Thoracic aorta (tissue), 2 donors: Measurements from ENCODE around the gene ZPBP2. TPM values are rescaled to one million over a fixed set of nuclear protein-coding genes. Genes with fewer than 3 reads are reported as not detected.

Experiments used
- ATAC-seq: fragments of 150-250 bp; one replicate; pipeline ENCODE4 v1.8.0; 2017; ENCODE audit warnings: low read depth; ENCODE audit not compliant: insufficient number of reproducible peaks, low FRiP score
- DNase-seq: peaks from one replicate; pipeline ENCODE4 v3.0.0-alpha.2; 2020; ENCODE audit warnings: low spot score
- H3K27ac ChIP-seq, 2 donors: fragments of 200-600 bp; sonication (generic); 1 replicate in 1 of 2; 2 replicates in 1 of 2; pipeline ENCODE4 v1.5.1; 2016; ENCODE audit warnings: mild to moderate bottlenecking in 2 of 2, moderate library complexity in 2 of 2
- H3K27me3 ChIP-seq: fragments of 200-600 bp; sonication (generic); replicated peaks from 2 replicates; pipeline ENCODE4 v1.6.0; 2016; ENCODE audit warnings: mild to moderate bottlenecking; ENCODE audit not compliant: insufficient read depth
- H3K36me3 ChIP-seq: fragments of 200-600 bp; sonication (generic); one replicate; pipeline ENCODE4 v1.5.1; 2016
- H3K4me1 ChIP-seq, 2 donors: fragments of 200-600 bp; sonication (generic); 1 replicate in 1 of 2; 2 replicates in 1 of 2; pipeline versions ENCODE4 v1.5.1 to v1.6.0; 2016; ENCODE audit warnings: low read depth in 2 of 2, mild to moderate bottlenecking in 1 of 2; ENCODE audit not compliant: control insufficient read depth in 1 of 2
- H3K4me3 ChIP-seq: fragments of 200-600 bp; sonication (generic); 2 replicates; pipeline ENCODE4 v1.5.1; 2016; ENCODE audit warnings: mild to moderate bottlenecking
- H3K9me3 ChIP-seq: fragments of 200-600 bp; sonication (generic); 2 replicates; pipeline ENCODE4 v1.5.1; 2016
- CTCF ChIP-seq: fragments of 200-600 bp; sonication (generic); IDR thresholded peaks from one replicate; pipeline ENCODE4 v1.5.1; 2019; ENCODE audit warnings: antibody characterized with exemption
- total RNA-seq, 2 donors: library from RNA; depleted of rRNA; stranded (reverse); fragments of >200 nt; gene quantifications; one replicate each; pipeline versions ENCODE4 v1.1.0 to v1.2.3, GENCODE V29; 2016

ZPBP2 gene
- total RNA-seq, 2 donors from 2014 or later, result not detected

DNA sequence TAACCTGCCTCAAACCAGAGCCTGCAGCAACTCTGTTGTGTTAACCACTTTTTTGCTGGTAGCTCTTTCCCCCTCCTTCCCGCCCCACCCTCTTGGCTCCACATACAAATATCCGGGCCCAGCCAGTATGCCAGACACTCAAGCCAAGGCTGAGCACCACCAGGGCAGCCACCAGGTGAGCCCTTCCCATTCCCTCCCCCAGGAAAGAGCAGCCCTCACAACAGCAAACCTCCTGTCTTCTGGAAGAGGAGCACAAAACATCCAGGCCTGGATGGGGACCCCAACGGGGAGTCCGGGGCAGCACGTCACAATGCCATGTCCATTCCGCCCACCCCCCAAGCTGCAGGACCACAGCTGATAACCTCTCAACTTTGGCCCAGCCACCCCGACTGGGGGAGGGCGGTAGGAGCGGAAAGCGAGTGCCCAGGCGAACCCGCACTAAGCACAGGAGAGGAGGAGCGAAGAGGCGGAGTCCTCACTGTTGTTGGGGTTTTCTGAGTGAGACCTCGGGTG lies 58.6 kb downstream of the ZPBP2 start:
- Histone ChIP-seq H3K4me3 (peak overlapping the region; percentile 93), H3K27me3 (no peaks in the 10 kb centered on the region), H3K4me1 (peaks cover 12 to 46% of the 10 kb centered on the region in 2 donors), H3K9me3 (no peaks in the 10 kb centered on the region), H3K36me3 (peaks cover 19% of the 10 kb centered on the region), H3K27ac (peak overlapping the region in 1 of 2 donors; percentile 97)
- no peak for DNase-seq
- no peak for TF ChIP-seq CTCF
- no peak for ATAC-seq

Other genes with a start within 250 kb of the ZPBP2 start
- 1 to 10 TPM in 1 of 2 donors, under 1 TPM in 1; 0.27 to 2.1 TPM for gene PPP1R1B, start 241.2 kb upstream of the ZPBP2 start, total RNA-seq
- 10 to 100 TPM; 52.5 to 67.7 TPM for gene STARD3, start 231.1 kb upstream of the ZPBP2 start, total RNA-seq
- 10 to 100 TPM in 1 of 2 donors, 1 to 10 TPM in 1; 6.4 to 16.9 TPM for gene TCAP, start 202.9 kb upstream of the ZPBP2 start, total RNA-seq
- 10 to 100 TPM in 1 of 2 donors, 1 to 10 TPM in 1; 3.1 to 22.9 TPM for gene PNMT, start 199.7 kb upstream of the ZPBP2 start, total RNA-seq
- gene PGAP3, start 180.1 kb upstream of the ZPBP2 start, total RNA-seq, result 10 to 100 TPM; 19.9 to 27.2 TPM
- 10 to 100 TPM; 88.1 to 94.7 TPM for gene ERBB2, start 168.1 kb upstream of the ZPBP2 start, total RNA-seq
- 10 to 100 TPM; 27.1 to 30.3 TPM for gene MIEN1, start 137.7 kb upstream of the ZPBP2 start, total RNA-seq
- gene GRB7, start 130.3 kb upstream of the ZPBP2 start, total RNA-seq, result 1 to 10 TPM in 1 of 2 donors, under 1 TPM in 1; 0.85 to 1.4 TPM
- gene IKZF3, start 3.9 kb upstream of the ZPBP2 start, total RNA-seq, result 1 to 10 TPM; 4.8 to 5.6 TPM
- gene GSDMB, start 50.4 kb downstream of the ZPBP2 start, total RNA-seq, result 10 to 100 TPM in 1 of 2 donors, 1 to 10 TPM in 1; 8.3 to 16.0 TPM
- 10 to 100 TPM; 43.3 to 64.0 TPM for gene ORMDL3, start 59.4 kb downstream of the ZPBP2 start, total RNA-seq
- gene LRRC3C, start 59.5 kb downstream of the ZPBP2 start, total RNA-seq, result not detected
- gene GSDMA, start 94.8 kb downstream of the ZPBP2 start, total RNA-seq, result 1 to 10 TPM in 1 of 2 donors, under 1 TPM in 1; 0.68 to 1.2 TPM
- 10 to 100 TPM; 68.8 to 74.2 TPM for gene PSMD3, start 112.6 kb downstream of the ZPBP2 start, total RNA-seq
- 10 to 100 TPM in 1 of 2 donors, not detected in 1; 43.2 TPM for gene CSF3, start 147.2 kb downstream of the ZPBP2 start, total RNA-seq
- gene MED24, start 186.2 kb downstream of the ZPBP2 start, total RNA-seq, result 10 to 100 TPM; 72.0 to 82.9 TPM
- gene THRA, start 194.8 kb downstream of the ZPBP2 start, total RNA-seq, result 10 to 100 TPM; 64.8 to 75.0 TPM
- 10 to 100 TPM; 10.3 to 29.1 TPM for gene NR1D1, start 232.4 kb downstream of the ZPBP2 start, total RNA-seq